WTC11 (cell line): ENCODE data around the gene ZFP36L1. TPM values are rescaled to one million over a fixed set of nuclear protein-coding genes. Genes with fewer than 3 reads are reported as not detected.

Source experiments
- ATAC-seq: fragments of 200-7000 bp; cut with Tn5 transposase; 2 replicates; pipeline ENCODE4 v1.10.0; 2021; ENCODE audit warnings: mild to moderate bottlenecking, moderate library complexity
- CTCF ChIA-PET: fragments of 300-600 bp; sonication (Branson Sonifier 250); formaldehyde crosslinking; loops from one replicate; lab custom pipeline; 2021; ENCODE audit warnings: antibody characterized with exemption; lab: Charles Lee
- POLR2A ChIA-PET: fragments of 350-600 bp; sonication (Branson Sonifier 250); formaldehyde crosslinking; loops from one replicate; lab custom pipeline; 2021; ENCODE audit warnings: antibody characterized with exemption; lab: Charles Lee
- DNase-seq: peaks from one replicate; pipeline ENCODE4 v3.0.0; 2021; ENCODE audit warnings: low spot score
- H3K27ac Mint-ChIP-seq: 2 replicates; pipeline ENCODE4 v1.8.0; 2021; ENCODE audit warnings: mixed read lengths
- H3K27me3 Mint-ChIP-seq: 2 replicates; pipeline ENCODE4 v1.8.0; 2021; ENCODE audit warnings: low read depth, mild to moderate bottlenecking, moderate library complexity, mixed read lengths
- H3K36me3 Mint-ChIP-seq: 2 replicates; pipeline ENCODE4 v1.8.0; 2021; ENCODE audit warnings: mixed read lengths
- H3K4me1 Mint-ChIP-seq: 2 replicates; pipeline ENCODE4 v1.8.0; 2022; ENCODE audit warnings: mixed read lengths
- H3K4me3 Mint-ChIP-seq: 2 replicates; pipeline ENCODE4 v1.8.0; 2021; ENCODE audit warnings: mild to moderate bottlenecking, moderate library complexity, mixed read lengths
- H3K9me3 Mint-ChIP-seq: 2 replicates; pipeline ENCODE4 v1.8.0; 2021; ENCODE audit warnings: mixed read lengths
- ATF1 ChIP-seq: sonication (generic); formaldehyde crosslinking; IDR thresholded peaks from 2 replicates; pipeline ENCODE4 v1.8.1; 2023; ENCODE audit warnings: mild to moderate bottlenecking, moderate library complexity, missing genetic modification reagents
- EMX1 ChIP-seq: fragments of 250-450 bp; sonication (Bioruptor Pico); IDR thresholded peaks from 2 replicates; pipeline ENCODE4 v1.8.0; 2021; ENCODE audit warnings: mild to moderate bottlenecking
- FOXP1 ChIP-seq: sonication (generic); formaldehyde crosslinking; IDR thresholded peaks from 2 replicates; pipeline ENCODE4 v1.8.0; 2022; ENCODE audit warnings: missing genetic modification reagents, mild to moderate bottlenecking, moderate library complexity, borderline replicate concordance
- HMGA2 ChIP-seq: fragments of 250-450 bp; sonication (Bioruptor Pico); IDR thresholded peaks from 2 replicates; pipeline ENCODE4 v1.4.0; 2021; ENCODE audit warnings: mild to moderate bottlenecking, moderate library complexity
- JUN ChIP-seq: sonication (generic); formaldehyde crosslinking; IDR thresholded peaks from 2 replicates; pipeline ENCODE4 v1.8.0; 2023; ENCODE audit warnings: mild to moderate bottlenecking, missing genetic modification reagents
- NFATC4 ChIP-seq: fragments of 250-450 bp; sonication (Bioruptor Pico); IDR thresholded peaks from 2 replicates; pipeline ENCODE4 v1.9.0; 2021; ENCODE audit warnings: mild to moderate bottlenecking
- NFYB ChIP-seq: sonication (generic); formaldehyde crosslinking; conservative IDR thresholded peaks from 2 replicates; pipeline ENCODE4 v1.8.0; 2022; ENCODE audit warnings: low read depth, missing genetic modification reagents
- SP1 ChIP-seq: sonication (generic); formaldehyde crosslinking; conservative IDR thresholded peaks from 2 replicates; pipeline ENCODE4 v1.8.1; 2022; ENCODE audit warnings: missing genetic modification reagents
- TEAD1 ChIP-seq: sonication (generic); formaldehyde crosslinking; IDR thresholded peaks from 2 replicates; pipeline ENCODE4 v1.8.0; 2022; ENCODE audit warnings: mild to moderate bottlenecking, missing genetic modification reagents
- ZNF416 ChIP-seq: fragments of 250-450 bp; sonication (Bioruptor Pico); IDR thresholded peaks from 2 replicates; pipeline ENCODE4 v1.9.0; 2021; ENCODE audit warnings: mild to moderate bottlenecking, inconsistent platforms
- ZNF671 ChIP-seq: fragments of 250-450 bp; sonication (Bioruptor Pico); IDR thresholded peaks from 2 replicates; pipeline ENCODE4 v1.8.0; 2021; ENCODE audit warnings: mild to moderate bottlenecking
- total RNA-seq: library from RNA; stranded (reverse); gene quantifications from 3 replicates; pipeline ENCODE4 v1.2.3, GENCODE V29; 2021
- TF ChIP-seq, protein P1 (sequence below): sonication (generic); formaldehyde crosslinking; IDR thresholded peaks from 2 replicates; pipeline ENCODE4 v1.8.1; 2022; ENCODE audit warnings: low read depth, mild to moderate bottlenecking, moderate library complexity, missing genetic modification reagents, borderline replicate concordance
- TF ChIP-seq, protein P2 (sequence below): sonication (generic); formaldehyde crosslinking; IDR thresholded peaks from 2 replicates; pipeline ENCODE4 v1.8.0; 2023; ENCODE audit warnings: missing genetic modification reagents, mild to moderate bottlenecking, borderline replicate concordance
- TF ChIP-seq, protein P3 (sequence below): sonication (generic); formaldehyde crosslinking; IDR thresholded peaks from 2 replicates; pipeline ENCODE4 v1.8.1; 2023; ENCODE audit warnings: mild to moderate bottlenecking, missing genetic modification reagents, borderline replicate concordance

Gene ZFP36L1
- total RNA-seq, 1 experiment from 2014 or later: 132 TPM

DNA sequence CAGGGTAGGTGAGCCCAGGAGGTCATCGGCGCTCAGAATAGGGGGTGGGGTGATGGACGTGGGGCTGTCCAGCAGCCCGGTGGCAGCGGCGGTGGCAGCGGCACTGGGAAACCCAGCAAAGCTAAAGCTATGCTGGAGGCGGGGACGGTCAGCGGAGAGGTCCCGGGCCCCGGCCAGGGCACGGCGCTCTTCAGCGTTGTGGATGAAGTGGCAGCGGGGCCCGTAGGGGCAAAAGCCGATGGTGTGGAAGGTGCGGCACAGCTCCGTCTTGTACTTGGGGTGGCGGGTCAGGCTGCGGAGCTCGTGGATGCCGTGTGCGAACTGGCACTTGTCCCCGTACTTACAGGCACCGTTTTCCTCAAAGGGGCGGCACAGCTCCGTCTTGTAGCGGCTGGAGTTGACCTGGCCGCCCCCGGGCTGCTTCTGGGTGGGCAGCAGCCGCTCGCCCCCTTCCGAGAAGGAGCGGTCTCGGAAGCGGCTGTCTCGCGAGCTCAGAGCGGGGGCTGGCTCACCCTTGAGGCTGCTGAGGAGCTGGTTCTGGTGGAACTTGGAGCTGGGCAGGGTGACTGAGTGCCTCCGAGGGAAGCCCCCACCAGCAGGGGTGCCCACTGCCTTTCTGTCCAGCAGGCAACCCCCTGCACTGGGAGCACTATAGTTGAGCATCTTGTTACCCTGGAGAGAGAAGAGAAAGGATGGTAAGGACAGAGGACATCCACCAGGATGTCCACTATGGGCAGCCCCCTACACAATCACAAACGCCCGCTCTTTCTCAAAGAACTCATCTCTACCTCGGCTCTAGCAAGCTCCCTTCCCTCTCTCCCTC lies 2.8 kb downstream of the ZFP36L1 start:
- peaks cover 44% of the 10 kb centered on the region for H3K4me1 Mint-ChIP-seq

DNA sequence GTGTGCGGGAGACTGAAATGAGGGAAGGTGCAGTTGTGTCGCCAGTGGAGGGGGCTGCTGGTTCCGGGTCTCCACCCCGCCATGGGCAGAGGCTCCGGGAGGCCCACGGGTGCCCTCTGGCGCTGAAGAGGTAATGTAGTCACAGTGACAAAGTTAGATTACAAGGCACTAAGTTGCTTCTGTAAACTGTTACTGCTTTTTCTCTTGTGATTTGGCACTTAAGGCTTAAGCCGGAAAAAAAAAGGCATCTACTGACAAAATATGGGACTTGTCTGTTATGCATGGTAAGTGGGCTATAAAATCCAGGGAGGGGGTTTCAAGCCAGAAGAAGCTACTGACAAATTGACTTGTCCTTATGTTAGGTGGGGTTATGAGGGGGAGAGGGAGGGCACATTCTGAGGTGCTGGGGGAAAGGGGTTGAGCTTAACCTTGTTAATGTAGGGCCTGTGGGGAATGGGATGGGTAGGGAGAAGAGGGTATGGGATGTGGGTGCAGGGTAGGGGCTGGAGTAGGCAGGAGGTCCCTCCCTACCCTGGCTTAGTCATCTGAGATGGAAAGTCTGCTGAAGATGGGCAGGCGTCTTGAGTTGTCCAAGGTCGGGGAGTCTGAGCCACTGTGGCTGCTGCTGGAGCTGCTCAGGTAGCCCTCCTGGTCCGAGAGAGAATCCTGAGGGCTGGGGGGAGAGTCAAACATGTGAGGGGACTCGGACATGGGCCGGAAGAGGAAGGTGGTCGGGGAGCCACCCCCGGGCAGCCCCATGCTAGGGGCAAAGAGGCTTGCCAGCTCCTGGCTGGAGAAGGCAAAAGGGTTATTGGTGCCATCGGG lies 3.7 kb downstream of the ZFP36L1 start:
- ATAC-seq (peak; percentile 27), DNase-seq (peak; percentile 80)
- peak overlapping the region; percentile 85 for H3K27ac Mint-ChIP-seq
- H3K4me1 Mint-ChIP-seq: peaks cover 44% of the 10 kb centered on the region
- ChIA-PET CTCF (interaction anchor here (0.6 to 6.0 kb wide), 17 partner anchors 8 to 497 kb away, joined by 3 to 37 read pairs (median 5); no protein-coding TSS in a partner anchor), POLR2A (interaction anchor here (0.7 to 5.2 kb wide), 4 partner anchors 8 to 345 kb away, joined by 3 to 67 read pairs (median 4); no protein-coding TSS in a partner anchor)
- peak overlapping the region; percentile 98 for H3K4me3 Mint-ChIP-seq
- peaks cover 54% of the 10 kb centered on the region for H3K36me3 Mint-ChIP-seq
- H3K9me3 Mint-ChIP-seq: no peaks in the 10 kb centered on the region
- no peaks in the 10 kb centered on the region; the same call in 1 of the 2 replicates for H3K27me3 Mint-ChIP-seq
- no peak for TF ChIP-seq JUN (CRISPR knock-in tag)
- no peak for TF ChIP-seq ZNF671 (CRISPR knock-in tag)
- no peak for TF ChIP-seq SP1 (CRISPR knock-in tag)
- TF ChIP-seq, protein P1, sequence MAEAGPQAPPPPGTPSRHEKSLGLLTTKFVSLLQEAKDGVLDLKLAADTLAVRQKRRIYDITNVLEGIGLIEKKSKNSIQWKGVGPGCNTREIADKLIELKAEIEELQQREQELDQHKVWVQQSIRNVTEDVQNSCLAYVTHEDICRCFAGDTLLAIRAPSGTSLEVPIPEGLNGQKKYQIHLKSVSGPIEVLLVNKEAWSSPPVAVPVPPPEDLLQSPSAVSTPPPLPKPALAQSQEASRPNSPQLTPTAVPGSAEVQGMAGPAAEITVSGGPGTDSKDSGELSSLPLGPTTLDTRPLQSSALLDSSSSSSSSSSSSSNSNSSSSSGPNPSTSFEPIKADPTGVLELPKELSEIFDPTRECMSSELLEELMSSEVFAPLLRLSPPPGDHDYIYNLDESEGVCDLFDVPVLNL: no peak

More for the DNA sequence above, 2.8 kb downstream of the ZFP36L1 start:
- DNase-seq (no peak), ATAC-seq (no peak)
- Mint-ChIP-seq H3K27ac (peak overlapping the region; percentile 85), H3K4me3 (peak overlapping the region; percentile 98), H3K27me3 (no peaks in the 10 kb centered on the region; the same call in 1 of the 2 replicates), H3K9me3 (no peaks in the 10 kb centered on the region), H3K36me3 (peaks cover 54% of the 10 kb centered on the region)
- no peak for TF ChIP-seq NFATC4 (CRISPR knock-in tag)
- no peak for TF ChIP-seq NFYB (CRISPR knock-in tag)
- TF ChIP-seq, protein P2, sequence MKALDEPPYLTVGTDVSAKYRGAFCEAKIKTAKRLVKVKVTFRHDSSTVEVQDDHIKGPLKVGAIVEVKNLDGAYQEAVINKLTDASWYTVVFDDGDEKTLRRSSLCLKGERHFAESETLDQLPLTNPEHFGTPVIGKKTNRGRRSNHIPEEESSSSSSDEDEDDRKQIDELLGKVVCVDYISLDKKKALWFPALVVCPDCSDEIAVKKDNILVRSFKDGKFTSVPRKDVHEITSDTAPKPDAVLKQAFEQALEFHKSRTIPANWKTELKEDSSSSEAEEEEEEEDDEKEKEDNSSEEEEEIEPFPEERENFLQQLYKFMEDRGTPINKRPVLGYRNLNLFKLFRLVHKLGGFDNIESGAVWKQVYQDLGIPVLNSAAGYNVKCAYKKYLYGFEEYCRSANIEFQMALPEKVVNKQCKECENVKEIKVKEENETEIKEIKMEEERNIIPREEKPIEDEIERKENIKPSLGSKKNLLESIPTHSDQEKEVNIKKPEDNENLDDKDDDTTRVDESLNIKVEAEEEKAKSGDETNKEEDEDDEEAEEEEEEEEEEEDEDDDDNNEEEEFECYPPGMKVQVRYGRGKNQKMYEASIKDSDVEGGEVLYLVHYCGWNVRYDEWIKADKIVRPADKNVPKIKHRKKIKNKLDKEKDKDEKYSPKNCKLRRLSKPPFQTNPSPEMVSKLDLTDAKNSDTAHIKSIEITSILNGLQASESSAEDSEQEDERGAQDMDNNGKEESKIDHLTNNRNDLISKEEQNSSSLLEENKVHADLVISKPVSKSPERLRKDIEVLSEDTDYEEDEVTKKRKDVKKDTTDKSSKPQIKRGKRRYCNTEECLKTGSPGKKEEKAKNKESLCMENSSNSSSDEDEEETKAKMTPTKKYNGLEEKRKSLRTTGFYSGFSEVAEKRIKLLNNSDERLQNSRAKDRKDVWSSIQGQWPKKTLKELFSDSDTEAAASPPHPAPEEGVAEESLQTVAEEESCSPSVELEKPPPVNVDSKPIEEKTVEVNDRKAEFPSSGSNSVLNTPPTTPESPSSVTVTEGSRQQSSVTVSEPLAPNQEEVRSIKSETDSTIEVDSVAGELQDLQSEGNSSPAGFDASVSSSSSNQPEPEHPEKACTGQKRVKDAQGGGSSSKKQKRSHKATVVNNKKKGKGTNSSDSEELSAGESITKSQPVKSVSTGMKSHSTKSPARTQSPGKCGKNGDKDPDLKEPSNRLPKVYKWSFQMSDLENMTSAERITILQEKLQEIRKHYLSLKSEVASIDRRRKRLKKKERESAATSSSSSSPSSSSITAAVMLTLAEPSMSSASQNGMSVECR: 0 out of 2 replicates have a peak, but pooled peaks have one; percentile 28
- CTCF ChIA-PET: interaction anchor here (0.6 to 6.0 kb wide), 15 partner anchors 9 to 203 kb away, joined by 3 to 37 read pairs (median 5); no protein-coding TSS in a partner anchor
- POLR2A ChIA-PET: interaction anchor here (1.1 to 5.2 kb wide), 3 partner anchors 9 to 26 kb away, joined by 3 to 67 read pairs (median 3); no protein-coding TSS in a partner anchor

DNA sequence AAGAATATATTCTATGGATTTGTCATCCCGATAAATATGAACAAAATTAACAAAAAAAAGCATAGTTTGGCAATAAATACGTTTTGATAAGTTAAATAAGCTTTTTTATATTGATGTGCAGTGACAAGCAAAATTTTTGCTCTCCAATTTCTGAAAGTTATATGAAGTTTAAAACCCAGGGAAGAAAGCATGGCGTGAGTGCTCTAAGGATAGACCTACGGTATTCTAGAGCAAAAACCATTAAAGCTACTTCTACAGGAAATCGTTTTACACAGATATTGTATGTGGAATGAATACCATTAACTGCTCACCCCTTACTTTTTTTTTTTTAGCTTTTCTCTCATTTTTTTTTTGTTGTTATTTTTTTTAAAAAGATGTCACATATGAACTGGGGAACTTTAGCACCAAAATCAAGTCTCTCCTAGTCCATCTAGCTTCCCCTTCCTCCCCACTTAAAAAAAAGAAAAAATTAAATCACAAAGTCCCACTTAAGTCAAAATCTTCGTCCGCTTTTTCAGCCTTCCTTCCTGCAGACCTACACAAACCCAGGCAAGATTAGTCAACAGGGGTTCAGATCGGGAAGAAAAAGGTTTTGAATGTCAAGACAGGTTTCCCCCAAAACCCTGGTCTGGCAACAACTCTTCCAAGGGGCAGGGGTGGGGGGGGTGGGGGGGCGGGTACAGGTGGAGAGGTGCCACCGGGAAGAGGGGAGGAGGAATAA lies 4.4 kb downstream of the ZFP36L1 start:
- POLR2A ChIA-PET: interaction anchor here (0.6 to 5.2 kb wide), 4 partner anchors 26 to 345 kb away, joined by 3 to 67 read pairs (median 4); no protein-coding TSS in a partner anchor
- Mint-ChIP-seq H3K9me3 (no peaks in the 10 kb centered on the region), H3K4me1 (peaks cover 41% of the 10 kb centered on the region), H3K27me3 (no peaks in the 10 kb centered on the region; the same call in 1 of the 2 replicates), H3K27ac (peak overlapping the region; percentile 92), H3K4me3 (peak overlapping the region; percentile 36), H3K36me3 (peaks cover 54% of the 10 kb centered on the region)
- CTCF ChIA-PET: interaction anchor here (0.6 to 6.0 kb wide), 12 partner anchors 11 to 967 kb away, joined by 3 to 37 read pairs (median 6); no protein-coding TSS in a partner anchor
- ATAC-seq: no peak
- no peak for DNase-seq
- TF ChIP-seq HMGA2 (CRISPR knock-in tag) (no peak), FOXP1 (CRISPR knock-in tag) (no peak), EMX1 (no peak), ZNF416 (CRISPR knock-in tag) (no peak), ATF1 (CRISPR knock-in tag) (no peak), TEAD1 (no peak)
- TF ChIP-seq, protein P3, sequence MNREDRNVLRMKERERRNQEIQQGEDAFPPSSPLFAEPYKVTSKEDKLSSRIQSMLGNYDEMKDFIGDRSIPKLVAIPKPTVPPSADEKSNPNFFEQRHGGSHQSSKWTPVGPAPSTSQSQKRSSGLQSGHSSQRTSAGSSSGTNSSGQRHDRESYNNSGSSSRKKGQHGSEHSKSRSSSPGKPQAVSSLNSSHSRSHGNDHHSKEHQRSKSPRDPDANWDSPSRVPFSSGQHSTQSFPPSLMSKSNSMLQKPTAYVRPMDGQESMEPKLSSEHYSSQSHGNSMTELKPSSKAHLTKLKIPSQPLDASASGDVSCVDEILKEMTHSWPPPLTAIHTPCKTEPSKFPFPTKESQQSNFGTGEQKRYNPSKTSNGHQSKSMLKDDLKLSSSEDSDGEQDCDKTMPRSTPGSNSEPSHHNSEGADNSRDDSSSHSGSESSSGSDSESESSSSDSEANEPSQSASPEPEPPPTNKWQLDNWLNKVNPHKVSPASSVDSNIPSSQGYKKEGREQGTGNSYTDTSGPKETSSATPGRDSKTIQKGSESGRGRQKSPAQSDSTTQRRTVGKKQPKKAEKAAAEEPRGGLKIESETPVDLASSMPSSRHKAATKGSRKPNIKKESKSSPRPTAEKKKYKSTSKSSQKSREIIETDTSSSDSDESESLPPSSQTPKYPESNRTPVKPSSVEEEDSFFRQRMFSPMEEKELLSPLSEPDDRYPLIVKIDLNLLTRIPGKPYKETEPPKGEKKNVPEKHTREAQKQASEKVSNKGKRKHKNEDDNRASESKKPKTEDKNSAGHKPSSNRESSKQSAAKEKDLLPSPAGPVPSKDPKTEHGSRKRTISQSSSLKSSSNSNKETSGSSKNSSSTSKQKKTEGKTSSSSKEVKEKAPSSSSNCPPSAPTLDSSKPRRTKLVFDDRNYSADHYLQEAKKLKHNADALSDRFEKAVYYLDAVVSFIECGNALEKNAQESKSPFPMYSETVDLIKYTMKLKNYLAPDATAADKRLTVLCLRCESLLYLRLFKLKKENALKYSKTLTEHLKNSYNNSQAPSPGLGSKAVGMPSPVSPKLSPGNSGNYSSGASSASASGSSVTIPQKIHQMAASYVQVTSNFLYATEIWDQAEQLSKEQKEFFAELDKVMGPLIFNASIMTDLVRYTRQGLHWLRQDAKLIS (CRISPR knock-in tag): no peak
- TF ChIP-seq, protein P1: no peak
